ENCODE data around the gene CPSF2. TPM values are rescaled to one million over a fixed set of nuclear protein-coding genes. Genes with fewer than 3 reads are reported as not detected.

The CPSF2 gene
- total and polyA plus RNA-seq, 7 donors = 6.0 to 41.8 (median 22.4) TPM

GRCh38 chr14:92106143-92106926 lies 15.4 kb upstream of the CPSF2 start, which contains the start of gene ATXN3:
ATXN3 (minus strand) TSS chr14:92106582; CDS start chr14:92106552, 30 bp downstream.
- peak; percentile 99 for DNase-seq
- peak within 1 kb of the TSS; percentile 96 to 99 (median 97) for H3K27ac ChIP-seq
- 1% methylated on average over 66 of the region's 66 CpGs for WGBS, 2 donors
- intact Hi-C loops (cut with DNase I) = loop anchor here (2.0 to 10.0 kb wide), 4 partner anchors 14 to 602 kb away; partner anchors contain the start of genes CPSF2, NDUFB1 and TRIP11
- H3K4me1 ChIP-seq = peaks cover 0 to 33% (median 30%) of the 10 kb centered on the region in 4 donors
- peak; percentile 44 to 89 (median 80) for TF ChIP-seq POLR2AphosphoS5 (IDR thresholded peaks at IDR 0.05)
- peak in 1 of 4 donors; percentile 42 for TF ChIP-seq EP300 (IDR thresholded peaks at IDR 0.05)
- TF ChIP-seq POLR2A (IDR thresholded peaks at IDR 0.05) = peak in 1 of 2 donors; percentile 53
- peak; percentile 42 to 80 (median 66) for TF ChIP-seq CTCF (IDR thresholded peaks at IDR 0.05)
- no peaks in the 10 kb centered on the region for H3K27me3 ChIP-seq
- no peaks in the 10 kb centered on the region for H3K9me3 ChIP-seq
- no peaks in the 10 kb centered on the region for H3K36me3 ChIP-seq
- H3K4me3 ChIP-seq = peak within 1 kb of the TSS; percentile 78 to 96 (median 88)

DNA sequence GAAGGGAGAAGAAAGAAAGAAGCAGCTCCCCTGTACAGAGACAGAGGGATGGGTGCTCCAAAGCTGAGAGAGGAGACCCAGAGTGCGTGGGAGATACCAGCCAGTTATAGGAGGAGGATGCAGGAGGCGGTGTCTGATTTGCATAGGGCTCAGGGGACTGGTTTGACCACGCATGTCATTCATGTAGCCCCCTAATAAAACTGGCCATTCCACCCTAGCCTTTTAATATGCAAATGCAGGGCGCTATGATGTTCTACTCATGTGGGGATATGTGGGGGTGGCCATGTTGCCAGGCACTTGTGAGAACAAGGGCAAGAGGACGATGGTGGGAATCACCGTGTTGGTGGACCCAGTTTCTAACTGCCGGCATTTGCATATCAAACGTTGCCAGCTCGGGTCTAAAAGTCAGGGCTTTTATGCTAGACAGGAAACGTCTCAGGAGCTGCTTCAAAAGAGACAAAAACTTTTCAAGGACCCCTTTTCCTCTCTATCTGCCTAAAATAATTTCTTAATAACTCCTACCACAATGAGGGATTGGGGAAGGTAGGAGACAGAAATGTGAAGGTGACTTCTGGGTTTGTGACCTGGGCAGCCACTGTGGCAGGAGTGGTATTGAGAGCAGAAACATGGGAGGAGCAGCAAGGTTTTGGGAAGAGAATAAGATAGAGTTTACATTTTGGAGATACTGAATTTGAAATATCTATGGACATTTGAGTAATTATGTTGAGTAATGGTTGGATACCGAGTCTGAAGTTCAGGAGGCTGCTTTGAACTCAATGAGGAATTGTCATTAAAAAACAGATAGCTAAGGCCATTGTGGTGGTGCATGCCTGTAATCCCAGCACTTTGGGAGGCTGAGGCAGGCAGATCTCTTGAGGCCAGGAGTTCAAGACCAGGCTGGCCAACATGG lies 13.2 kb upstream of the CPSF2 start:
- Histone ChIP-seq H3K9me3 (no peaks in the 10 kb centered on the region), H3K27ac (no peak overlapping the region), H3K4me3 (no peak overlapping the region), H3K27me3 (no peaks in the 10 kb centered on the region), H3K36me3 (no peaks in the 10 kb centered on the region), H3K4me1 (peaks cover 0 to 22% (median 17%) of the 10 kb centered on the region in 4 donors)
- intact Hi-C loops (cut with DNase I) = loop anchor here (5.0 to 10.0 kb wide), 2 partner anchors 494 to 604 kb away; no protein-coding TSS in a partner anchor
- WGBS, 2 donors = 30 to 41% methylated on average over 11 of the region's 11 CpGs
- no peak for DNase-seq
- no peak for TF ChIP-seq POLR2A (IDR thresholded peaks at IDR 0.05)
- TF ChIP-seq CTCF (IDR thresholded peaks at IDR 0.05) = no peak
- no peak for TF ChIP-seq POLR2AphosphoS5 (IDR thresholded peaks at IDR 0.05)
- no peak for TF ChIP-seq EP300 (IDR thresholded peaks at IDR 0.05)

GRCh38 chr14:92109490-92109889 lies 12.3 kb upstream of the CPSF2 start:
- Histone ChIP-seq H3K27ac (no peak overlapping the region), H3K27me3 (no peaks in the 10 kb centered on the region), H3K36me3 (peaks cover 0 to 1% (median 0%) of the 10 kb centered on the region in 4 donors), H3K4me3 (no peak overlapping the region), H3K4me1 (peaks cover 0 to 13% (median 9%) of the 10 kb centered on the region in 4 donors), H3K9me3 (no peaks in the 10 kb centered on the region)
- WGBS, 2 donors = 83 to 85% methylated on average over 5 of the region's 5 CpGs
- no peak for DNase-seq
- intact Hi-C loops (cut with DNase I) = loop anchor here (5.0 to 10.0 kb wide), 2 partner anchors 493 to 605 kb away; no protein-coding TSS in a partner anchor
- no peak for TF ChIP-seq EP300 (IDR thresholded peaks at IDR 0.05)
- no peak for TF ChIP-seq POLR2AphosphoS5 (IDR thresholded peaks at IDR 0.05)
- no peak for TF ChIP-seq POLR2A (IDR thresholded peaks at IDR 0.05)
- no peak for TF ChIP-seq CTCF (IDR thresholded peaks at IDR 0.05)

DNA sequence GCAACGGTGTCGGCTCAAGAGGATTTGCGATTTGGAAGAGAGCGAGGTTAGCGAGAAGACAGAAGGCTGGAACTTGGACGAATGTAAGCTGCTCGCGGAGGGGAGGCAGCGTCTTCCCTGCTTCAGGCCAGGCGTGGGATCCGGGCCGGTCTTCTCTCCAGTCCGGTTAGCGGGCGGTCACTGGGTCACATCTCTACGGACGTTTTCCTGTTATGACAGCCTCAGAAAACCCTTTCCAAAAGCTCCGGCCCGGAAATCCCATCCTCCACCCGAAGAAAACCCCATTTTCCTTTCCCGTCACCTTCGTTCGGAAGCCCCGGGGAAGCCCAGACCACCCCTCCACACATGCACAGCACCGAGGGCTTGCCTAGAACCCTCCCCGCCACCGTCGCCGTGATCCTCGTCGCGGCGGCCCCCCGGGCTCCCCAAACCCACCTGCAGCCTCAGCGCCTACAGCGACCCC lies 531 bp upstream of the CPSF2 start:
- Histone ChIP-seq H3K27me3 (no peaks in the 10 kb centered on the region), H3K9me3 (no peaks in the 10 kb centered on the region), H3K36me3 (peaks cover 0 to 36% (median 0%) of the 10 kb centered on the region in 4 donors), H3K27ac (peak overlapping the region; percentile 91 to 95 (median 93)), H3K4me3 (peak overlapping the region; percentile 73 to 94 (median 86)), H3K4me1 (peaks cover 0 to 59% (median 34%) of the 10 kb centered on the region in 4 donors)
- TF ChIP-seq CTCF (IDR thresholded peaks at IDR 0.05) (no peak), POLR2A (IDR thresholded peaks at IDR 0.05) (no peak), EP300 (IDR thresholded peaks at IDR 0.05) (no peak), POLR2AphosphoS5 (IDR thresholded peaks at IDR 0.05) (no peak)
- intact Hi-C loops (cut with DNase I) = loop anchor here (2.0 to 5.0 kb wide), 4 partner anchors 14 to 671 kb away; partner anchors contain the start of genes ATXN3, GOLGA5 and TRIP11
- 0% methylated on average over 36 of the region's 36 CpGs for WGBS, 2 donors
- DNase-seq = peak; percentile 73

All from sigmoid colon (tissue), 7 donors.